ENCODE data around the gene TCAF2.
"Not testable (repeated sequence)": the region's sequence is repeated elsewhere in the genome, so short reads cannot be mapped to it uniquely, and the experiment has no call there.

TCAF2 gene

GRCh38 chr7:143649902-143650301, 29.1 kb downstream of the TCAF2 start:
- CTCF ChIA-PET; POLR2A ChIA-PET; DNase-seq (ENCODE audit: extremely low spot score): not testable (repeated sequence)

DNA sequence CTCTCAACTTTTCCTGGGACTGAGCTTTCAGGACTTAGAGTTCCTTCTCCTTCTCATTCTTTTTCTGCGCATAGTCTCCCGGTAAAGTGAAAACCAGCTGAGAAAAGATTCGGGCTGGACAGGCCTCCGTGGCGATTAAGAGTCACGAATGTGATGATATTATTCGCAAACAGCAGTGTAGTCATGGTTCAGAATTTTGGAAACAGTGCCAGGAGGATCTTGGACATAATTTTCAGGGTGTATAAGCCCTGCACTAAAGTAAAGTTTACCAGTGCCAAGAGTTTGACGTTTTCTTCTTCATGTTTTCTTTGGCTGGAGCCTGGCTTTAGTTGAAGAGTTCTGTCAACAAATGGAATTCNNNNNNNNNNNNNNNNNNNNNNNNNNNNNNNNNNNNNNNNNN, 29.7 kb downstream of the TCAF2 start:
- CTCF ChIA-PET; DNase-seq (ENCODE audit: extremely low spot score); POLR2A ChIA-PET: not testable (repeated sequence)
